Epithelial cell of proximal tubule (primary cell): ENCODE measurements around the gene IL6R. TPM values are rescaled to one million over a fixed set of nuclear protein-coding genes. Genes with fewer than 3 reads are reported as not detected.

Experiments used
- DNase-seq: peaks from one replicate; pipeline ENCODE4 v3.0.0-alpha.2; 2011; ENCODE audit warnings: low read depth
- H3K4me3 ChIP-seq: 2 replicates; pipeline ENCODE4 v1.5.1; 2011; ENCODE audit warnings: low read depth, mild to moderate bottlenecking, low read length
- total RNA-seq: library from RNA; depleted of rRNA; stranded (reverse); fragments of >200 nt; gene quantifications from 2 replicates; pipeline ENCODE4 v1.2.3, GENCODE V29; 2015
- TF ChIP-seq, protein P1 (sequence below): conservative IDR thresholded peaks from 2 replicates; pipeline ENCODE4 v1.5.1; 2012; ENCODE audit warnings: low read depth, mild to moderate bottlenecking, low read length

The IL6R gene
- total RNA-seq, 1 donor from 2014 or later, result 9.5 TPM

DNA sequence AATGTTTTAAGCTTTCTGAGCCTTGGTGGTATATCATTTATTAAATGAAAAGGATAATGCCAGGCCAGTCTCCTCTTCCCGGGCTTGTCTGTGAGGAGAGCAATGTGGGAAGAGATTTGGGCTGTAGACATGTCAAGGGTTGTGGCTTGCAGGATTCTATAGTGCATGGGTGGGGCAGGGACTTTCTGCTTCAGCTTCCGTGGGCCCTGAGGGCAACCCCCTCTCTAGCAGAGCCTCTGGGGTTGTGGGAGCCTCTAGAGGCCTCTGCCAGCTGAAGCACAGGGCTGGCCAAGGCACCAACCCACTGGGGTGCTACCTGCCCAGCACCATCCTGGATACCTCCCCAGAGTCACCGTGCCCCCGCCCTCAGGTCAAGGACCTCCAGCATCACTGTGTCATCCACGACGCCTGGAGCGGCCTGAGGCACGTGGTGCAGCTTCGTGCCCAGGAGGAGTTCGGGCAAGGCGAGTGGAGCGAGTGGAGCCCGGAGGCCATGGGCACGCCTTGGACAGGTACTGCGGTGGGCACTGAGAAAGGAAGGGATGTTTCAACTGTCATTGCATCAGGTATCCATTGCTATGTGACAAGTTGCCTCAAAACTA, 30.6 kb downstream of the IL6R start:
- H3K4me3 ChIP-seq, result no peak overlapping the region
- TF ChIP-seq, protein P1, sequence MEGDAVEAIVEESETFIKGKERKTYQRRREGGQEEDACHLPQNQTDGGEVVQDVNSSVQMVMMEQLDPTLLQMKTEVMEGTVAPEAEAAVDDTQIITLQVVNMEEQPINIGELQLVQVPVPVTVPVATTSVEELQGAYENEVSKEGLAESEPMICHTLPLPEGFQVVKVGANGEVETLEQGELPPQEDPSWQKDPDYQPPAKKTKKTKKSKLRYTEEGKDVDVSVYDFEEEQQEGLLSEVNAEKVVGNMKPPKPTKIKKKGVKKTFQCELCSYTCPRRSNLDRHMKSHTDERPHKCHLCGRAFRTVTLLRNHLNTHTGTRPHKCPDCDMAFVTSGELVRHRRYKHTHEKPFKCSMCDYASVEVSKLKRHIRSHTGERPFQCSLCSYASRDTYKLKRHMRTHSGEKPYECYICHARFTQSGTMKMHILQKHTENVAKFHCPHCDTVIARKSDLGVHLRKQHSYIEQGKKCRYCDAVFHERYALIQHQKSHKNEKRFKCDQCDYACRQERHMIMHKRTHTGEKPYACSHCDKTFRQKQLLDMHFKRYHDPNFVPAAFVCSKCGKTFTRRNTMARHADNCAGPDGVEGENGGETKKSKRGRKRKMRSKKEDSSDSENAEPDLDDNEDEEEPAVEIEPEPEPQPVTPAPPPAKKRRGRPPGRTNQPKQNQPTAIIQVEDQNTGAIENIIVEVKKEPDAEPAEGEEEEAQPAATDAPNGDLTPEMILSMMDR, result no peak
- no peak for DNase-seq

- TF ChIP-seq, protein P1, result no peak
- DNase-seq, result no peak
- no peak overlapping the region for H3K4me3 ChIP-seq
These were observed 31.3 kb downstream of the IL6R start for GRCh38 chr1:154436433-154436832.

DNA sequence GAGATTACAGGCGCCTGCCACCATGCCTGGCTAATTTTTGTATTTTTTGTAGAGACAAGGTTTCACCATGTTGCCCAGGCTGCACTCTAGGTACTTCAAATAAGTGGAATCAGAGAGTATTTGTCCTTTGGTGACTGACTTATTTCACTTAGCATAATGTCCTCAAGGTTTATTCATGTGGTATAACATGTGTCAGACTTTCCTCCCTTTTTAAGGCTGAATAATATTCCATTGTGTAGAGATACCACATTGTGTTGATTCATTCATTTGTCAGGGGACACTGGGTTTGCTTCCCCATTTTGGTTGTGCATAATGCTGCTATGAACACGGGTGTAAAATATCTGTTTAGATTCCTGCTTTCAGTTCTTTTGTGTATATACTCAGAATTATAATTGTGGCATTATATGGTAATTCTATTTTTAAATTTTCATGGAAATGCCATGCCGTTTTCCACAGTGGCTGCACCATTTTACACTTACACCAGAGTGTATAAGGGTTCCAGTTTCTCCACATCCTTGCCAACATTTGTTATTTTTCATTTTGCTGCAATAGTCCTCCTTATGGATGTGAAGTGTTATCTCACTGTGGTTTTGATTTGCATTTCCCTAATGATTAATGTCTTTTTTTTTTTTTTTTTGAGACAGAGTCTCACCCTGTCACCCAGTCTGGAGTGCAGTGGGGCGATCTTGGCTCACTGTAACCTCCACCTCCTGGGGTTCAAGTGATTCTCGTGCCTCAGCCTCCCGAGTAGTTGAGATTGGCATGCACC, 35.1 kb downstream of the IL6R start:
- no peak for DNase-seq
- TF ChIP-seq, protein P1, result no peak
- H3K4me3 ChIP-seq, result no peak overlapping the region

DNA sequence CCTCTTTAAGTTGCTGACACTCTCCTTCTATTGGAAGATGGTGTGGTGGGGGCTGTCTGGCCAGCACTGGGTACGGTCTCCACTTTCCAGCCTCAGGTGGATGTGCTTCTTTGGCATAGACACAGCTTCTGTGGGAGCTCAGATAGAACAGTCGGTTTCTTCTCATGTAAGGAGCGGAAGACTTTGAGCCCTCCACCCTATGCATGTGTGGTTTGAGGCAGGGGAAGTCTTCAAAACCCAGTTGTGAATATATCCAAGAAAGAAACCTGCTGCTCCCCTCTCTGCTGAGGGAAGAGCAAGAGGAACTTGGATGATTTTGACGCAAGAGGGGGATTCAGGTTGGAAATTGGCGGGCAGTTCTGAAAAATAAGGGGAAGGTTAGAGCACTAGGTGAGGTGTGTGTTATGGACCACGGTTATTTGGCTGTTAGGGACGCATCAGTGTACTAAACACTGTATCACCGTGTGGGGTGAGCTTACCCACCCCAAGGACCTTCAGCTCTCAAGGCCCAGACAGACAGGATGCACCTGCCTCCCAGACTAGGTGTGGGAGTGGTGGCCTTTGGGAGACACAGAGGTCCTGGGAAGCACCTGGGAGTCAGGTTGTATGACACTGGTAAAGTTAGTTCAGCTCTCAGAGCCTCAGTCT, 36.2 kb downstream of the IL6R start:
- DNase-seq, result no peak
- TF ChIP-seq, protein P1, result no peak
- H3K4me3 ChIP-seq, result no peak overlapping the region

DNA sequence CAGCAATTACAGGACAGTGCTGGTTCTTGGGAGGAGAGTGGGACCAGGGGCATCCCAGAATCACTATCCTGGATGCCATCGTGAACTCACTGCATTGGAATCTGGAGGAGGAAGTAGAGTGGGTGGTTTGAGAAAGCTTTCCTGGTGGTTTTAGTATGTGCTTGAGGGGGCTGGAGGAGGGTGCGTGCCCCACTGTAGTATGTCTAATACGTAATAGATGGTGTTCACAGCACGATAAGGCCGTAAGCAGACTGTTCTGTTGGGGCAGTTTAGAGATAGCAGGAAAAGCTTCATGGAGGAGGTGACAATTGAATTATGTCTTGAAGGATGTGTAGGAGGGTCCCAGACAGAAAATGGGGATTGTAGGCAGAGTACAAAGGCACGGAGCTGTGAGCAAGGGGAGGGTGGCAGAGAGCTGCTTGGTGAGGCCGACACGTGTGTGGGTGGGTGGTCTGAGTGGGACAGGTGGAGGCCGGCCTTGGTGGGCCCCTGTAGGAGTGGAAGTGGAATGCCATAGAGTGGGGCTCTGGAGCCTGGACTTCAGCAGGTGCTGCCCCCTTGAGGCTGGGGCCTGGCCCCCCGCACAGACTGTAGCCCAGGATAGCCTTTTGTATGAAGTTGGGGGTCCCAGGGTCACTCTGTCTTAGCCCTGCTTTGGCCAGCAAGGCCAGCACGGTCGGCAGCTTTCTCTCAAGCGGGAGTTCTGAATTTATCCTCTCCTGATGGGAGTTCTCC, 37.0 kb downstream of the IL6R start:
- TF ChIP-seq, protein P1, result peak; percentile 54
- H3K4me3 ChIP-seq, result no peak overlapping the region
- DNase-seq, result no peak

DNA sequence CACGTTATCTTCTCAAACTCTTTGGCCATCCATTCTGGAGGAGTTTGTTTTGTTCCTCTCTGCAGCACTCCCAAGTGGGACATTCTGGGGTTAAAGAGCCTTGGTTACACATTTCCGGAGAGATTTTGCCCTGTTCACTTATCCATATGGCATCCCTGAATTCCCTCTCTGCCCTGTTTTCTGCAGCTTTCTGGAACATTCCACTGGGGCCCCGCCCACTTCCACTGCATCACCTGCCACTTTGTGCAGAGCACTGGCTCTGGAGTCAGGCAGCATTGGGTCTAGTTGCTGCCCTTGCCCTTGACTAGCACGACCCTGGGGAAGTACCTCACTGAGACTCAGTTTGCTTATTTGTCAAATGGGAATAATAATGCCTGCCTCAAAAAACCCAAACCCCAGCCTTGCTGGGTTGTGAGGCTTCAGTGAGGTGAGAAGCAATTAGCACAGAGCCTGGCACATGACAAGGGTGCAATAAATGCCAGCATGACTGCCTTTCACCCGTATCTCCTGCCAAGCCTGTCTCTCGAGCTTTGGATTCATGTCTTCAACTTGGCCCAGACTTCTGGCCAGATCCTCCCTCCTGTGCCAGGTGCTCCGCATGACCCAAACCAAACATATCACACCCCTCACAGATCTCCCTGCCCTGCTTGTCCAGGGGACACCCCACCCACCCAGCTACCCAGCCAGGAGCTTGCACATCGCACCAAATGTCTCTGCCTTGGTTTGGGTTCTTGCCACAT, 38.3 kb downstream of the IL6R start:
- DNase-seq, result no peak

More for the DNA sequence above, 38.3 kb downstream of the IL6R start:
- no peak overlapping the region for H3K4me3 ChIP-seq
- TF ChIP-seq, protein P1, result no peak
